Measurements from ENCODE around the gene ST3GAL3. TPM values are rescaled to one million over a fixed set of nuclear protein-coding genes. Genes with fewer than 3 reads are reported as not detected.
A peak's percentile ranks its signal among the peaks of the same experiment; 100 is the strongest.

ST3GAL3 gene
- total RNA-seq, 1 experiment from 2014 or later = 8.6 TPM

DNA sequence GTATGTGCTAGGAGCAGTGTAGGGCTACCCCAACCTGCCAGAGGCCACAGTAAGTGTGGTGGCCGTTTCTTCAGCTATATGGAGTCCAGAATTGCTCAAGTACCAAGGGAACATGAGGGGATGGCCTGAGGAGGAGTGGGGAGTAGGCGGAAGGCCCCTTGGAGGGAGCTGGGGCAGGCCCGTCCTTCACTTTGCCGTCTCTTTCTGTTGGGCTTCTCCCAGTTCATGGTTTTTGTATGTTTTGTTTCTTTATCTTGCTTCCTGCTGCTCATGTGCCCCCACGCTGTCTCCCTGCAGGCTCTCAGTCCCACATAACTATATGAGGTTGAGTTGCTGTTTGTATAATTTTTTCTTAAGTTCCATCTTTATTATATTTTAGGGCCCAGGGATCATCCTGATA, 256.6 kb downstream of the ST3GAL3 start (continued):
- TF ChIP-seq, protein P1, sequence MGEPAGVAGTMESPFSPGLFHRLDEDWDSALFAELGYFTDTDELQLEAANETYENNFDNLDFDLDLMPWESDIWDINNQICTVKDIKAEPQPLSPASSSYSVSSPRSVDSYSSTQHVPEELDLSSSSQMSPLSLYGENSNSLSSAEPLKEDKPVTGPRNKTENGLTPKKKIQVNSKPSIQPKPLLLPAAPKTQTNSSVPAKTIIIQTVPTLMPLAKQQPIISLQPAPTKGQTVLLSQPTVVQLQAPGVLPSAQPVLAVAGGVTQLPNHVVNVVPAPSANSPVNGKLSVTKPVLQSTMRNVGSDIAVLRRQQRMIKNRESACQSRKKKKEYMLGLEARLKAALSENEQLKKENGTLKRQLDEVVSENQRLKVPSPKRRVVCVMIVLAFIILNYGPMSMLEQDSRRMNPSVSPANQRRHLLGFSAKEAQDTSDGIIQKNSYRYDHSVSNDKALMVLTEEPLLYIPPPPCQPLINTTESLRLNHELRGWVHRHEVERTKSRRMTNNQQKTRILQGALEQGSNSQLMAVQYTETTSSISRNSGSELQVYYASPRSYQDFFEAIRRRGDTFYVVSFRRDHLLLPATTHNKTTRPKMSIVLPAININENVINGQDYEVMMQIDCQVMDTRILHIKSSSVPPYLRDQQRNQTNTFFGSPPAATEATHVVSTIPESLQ (CRISPR knock-in tag; IDR thresholded peaks at IDR 0.05) = no peak
- TF ChIP-seq ZNF671 (CRISPR knock-in tag; IDR thresholded peaks at IDR 0.05) = no peak

DNA sequence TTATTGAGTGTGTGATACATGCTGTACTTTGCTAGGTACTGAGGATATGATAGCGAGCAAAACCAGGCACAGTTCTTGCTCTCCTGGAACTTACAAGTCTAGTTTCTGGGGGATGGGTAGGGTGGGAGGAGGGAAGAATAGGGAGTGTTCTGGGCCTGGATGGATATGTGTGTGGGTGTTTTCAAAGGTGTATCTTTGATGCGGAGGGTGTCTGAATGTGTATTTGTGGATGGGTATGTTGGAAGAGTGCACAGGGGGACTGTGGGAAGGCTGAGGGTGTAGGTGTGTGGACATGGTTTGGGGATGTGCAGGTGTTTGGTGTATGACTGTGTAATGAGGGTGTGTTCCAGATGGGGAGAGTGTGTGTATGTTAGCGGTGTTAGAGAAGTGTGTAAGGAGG, 258.0 kb downstream of the ST3GAL3 start:
- Mint-ChIP-seq H3K9me3 (no peaks in the 10 kb centered on the region), H3K4me1 (peaks cover 6% of the 10 kb centered on the region; the same call in 1 of the 2 replicates), H3K27ac (no peak overlapping the region), H3K36me3 (no peaks in the 10 kb centered on the region), H3K27me3 (ENCODE audit: low read depth) (no peaks in the 10 kb centered on the region), H3K4me3 (no peak overlapping the region)
- ATAC-seq (no peak), DNase-seq (ENCODE audit: low spot score) (no peak)
- CTCF ChIA-PET = no interaction called here
- TF ChIP-seq CREM (CRISPR knock-in tag; IDR thresholded peaks at IDR 0.05) = no peak
- TF ChIP-seq TEAD4 (CRISPR knock-in tag; IDR thresholded peaks at IDR 0.05) = no peak
- no peak for TF ChIP-seq ETV6 (CRISPR knock-in tag; IDR thresholded peaks at IDR 0.05)
- TF ChIP-seq, protein P2, sequence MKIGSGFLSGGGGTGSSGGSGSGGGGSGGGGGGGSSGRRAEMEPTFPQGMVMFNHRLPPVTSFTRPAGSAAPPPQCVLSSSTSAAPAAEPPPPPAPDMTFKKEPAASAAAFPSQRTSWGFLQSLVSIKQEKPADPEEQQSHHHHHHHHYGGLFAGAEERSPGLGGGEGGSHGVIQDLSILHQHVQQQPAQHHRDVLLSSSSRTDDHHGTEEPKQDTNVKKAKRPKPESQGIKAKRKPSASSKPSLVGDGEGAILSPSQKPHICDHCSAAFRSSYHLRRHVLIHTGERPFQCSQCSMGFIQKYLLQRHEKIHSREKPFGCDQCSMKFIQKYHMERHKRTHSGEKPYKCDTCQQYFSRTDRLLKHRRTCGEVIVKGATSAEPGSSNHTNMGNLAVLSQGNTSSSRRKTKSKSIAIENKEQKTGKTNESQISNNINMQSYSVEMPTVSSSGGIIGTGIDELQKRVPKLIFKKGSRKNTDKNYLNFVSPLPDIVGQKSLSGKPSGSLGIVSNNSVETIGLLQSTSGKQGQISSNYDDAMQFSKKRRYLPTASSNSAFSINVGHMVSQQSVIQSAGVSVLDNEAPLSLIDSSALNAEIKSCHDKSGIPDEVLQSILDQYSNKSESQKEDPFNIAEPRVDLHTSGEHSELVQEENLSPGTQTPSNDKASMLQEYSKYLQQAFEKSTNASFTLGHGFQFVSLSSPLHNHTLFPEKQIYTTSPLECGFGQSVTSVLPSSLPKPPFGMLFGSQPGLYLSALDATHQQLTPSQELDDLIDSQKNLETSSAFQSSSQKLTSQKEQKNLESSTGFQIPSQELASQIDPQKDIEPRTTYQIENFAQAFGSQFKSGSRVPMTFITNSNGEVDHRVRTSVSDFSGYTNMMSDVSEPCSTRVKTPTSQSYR (CRISPR knock-in tag; IDR thresholded peaks at IDR 0.05) = no peak
- no peak for TF ChIP-seq JAZF1 (CRISPR knock-in tag; IDR thresholded peaks at IDR 0.05)
- no peak for TF ChIP-seq NFATC4 (CRISPR knock-in tag; IDR thresholded peaks at IDR 0.05)
- no peak for TF ChIP-seq NR3C1 (CRISPR knock-in tag; conservative IDR thresholded peaks at IDR 0.05; ENCODE audit: low read depth)
- TF ChIP-seq SP1 (CRISPR knock-in tag; conservative IDR thresholded peaks at IDR 0.05) = no peak
- TF ChIP-seq TCF7 (CRISPR knock-in tag; IDR thresholded peaks at IDR 0.05; ENCODE audit: low read depth) = no peak
- no peak for TF ChIP-seq NFYB (CRISPR knock-in tag; conservative IDR thresholded peaks at IDR 0.05; ENCODE audit: low read depth)
- no peak for TF ChIP-seq SMAD4 (CRISPR knock-in tag; IDR thresholded peaks at IDR 0.05)
- no peak for TF ChIP-seq TEAD1 (CRISPR knock-in tag; IDR thresholded peaks at IDR 0.05)
- TF ChIP-seq ZNF423 (CRISPR knock-in tag; IDR thresholded peaks at IDR 0.05) = no peak
- TF ChIP-seq NR1H2 (CRISPR knock-in tag; IDR thresholded peaks at IDR 0.05) = no peak
- TF ChIP-seq TP53 (CRISPR knock-in tag; IDR thresholded peaks at IDR 0.05) = no peak
- no peak for TF ChIP-seq ESRRA (CRISPR knock-in tag; IDR thresholded peaks at IDR 0.05; ENCODE audit: borderline replicate concordance)
- POLR2A ChIA-PET = no interaction called here

DNA sequence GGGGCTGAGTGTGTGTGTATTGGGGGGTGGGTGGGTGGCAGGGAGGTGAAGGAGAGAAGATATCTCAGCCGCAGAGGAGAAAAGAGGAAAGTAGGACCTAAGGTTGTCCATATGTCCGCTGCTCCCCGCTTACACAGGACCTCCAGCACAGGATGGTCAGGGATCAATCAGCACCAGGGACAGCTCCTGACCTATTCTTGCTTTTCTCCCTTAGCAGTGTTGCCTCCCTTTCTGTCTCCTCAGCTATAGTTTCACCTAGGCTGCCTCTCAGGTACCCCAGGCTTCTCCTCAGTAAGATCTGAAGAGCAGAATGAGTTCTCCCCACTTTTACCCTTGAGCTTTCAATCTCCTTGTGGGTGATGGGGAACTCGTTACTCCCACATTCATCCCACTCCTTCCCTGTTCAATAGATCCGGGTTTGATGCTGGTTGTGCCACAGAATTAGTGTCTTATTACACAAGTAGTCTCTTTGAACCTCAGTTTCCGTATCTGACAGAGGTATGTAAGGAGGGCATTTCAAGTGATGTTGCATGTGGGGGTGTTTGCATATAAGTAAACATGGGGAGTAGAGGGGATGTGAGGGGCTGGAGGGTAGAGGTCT, 261.1 kb downstream of the ST3GAL3 start:
- Mint-ChIP-seq H3K27ac (no peak overlapping the region), H3K4me3 (0 out of 2 replicates have a peak overlapping the region, but pooled peaks have one; percentile 3), H3K36me3 (peaks cover 13% of the 10 kb centered on the region; the same call in 1 of the 2 replicates), H3K9me3 (no peaks in the 10 kb centered on the region), H3K4me1 (peaks cover 14% of the 10 kb centered on the region), H3K27me3 (ENCODE audit: low read depth) (no peaks in the 10 kb centered on the region)
- no peak for ATAC-seq
- peak; percentile 75 for DNase-seq (ENCODE audit: low spot score)
- ChIA-PET CTCF (interaction anchor here (0.9 to 1.8 kb wide), 5 partner anchors 21 to 79 kb away, joined by 3 to 6 read pairs (median 4); partner anchors contain the start of gene IPO13), POLR2A (interaction anchor here (1.0 to 1.1 kb wide), 2 partner anchors 15 to 18 kb away, joined by 3 read pairs; no protein-coding TSS in a partner anchor)
- TF ChIP-seq, protein P3, sequence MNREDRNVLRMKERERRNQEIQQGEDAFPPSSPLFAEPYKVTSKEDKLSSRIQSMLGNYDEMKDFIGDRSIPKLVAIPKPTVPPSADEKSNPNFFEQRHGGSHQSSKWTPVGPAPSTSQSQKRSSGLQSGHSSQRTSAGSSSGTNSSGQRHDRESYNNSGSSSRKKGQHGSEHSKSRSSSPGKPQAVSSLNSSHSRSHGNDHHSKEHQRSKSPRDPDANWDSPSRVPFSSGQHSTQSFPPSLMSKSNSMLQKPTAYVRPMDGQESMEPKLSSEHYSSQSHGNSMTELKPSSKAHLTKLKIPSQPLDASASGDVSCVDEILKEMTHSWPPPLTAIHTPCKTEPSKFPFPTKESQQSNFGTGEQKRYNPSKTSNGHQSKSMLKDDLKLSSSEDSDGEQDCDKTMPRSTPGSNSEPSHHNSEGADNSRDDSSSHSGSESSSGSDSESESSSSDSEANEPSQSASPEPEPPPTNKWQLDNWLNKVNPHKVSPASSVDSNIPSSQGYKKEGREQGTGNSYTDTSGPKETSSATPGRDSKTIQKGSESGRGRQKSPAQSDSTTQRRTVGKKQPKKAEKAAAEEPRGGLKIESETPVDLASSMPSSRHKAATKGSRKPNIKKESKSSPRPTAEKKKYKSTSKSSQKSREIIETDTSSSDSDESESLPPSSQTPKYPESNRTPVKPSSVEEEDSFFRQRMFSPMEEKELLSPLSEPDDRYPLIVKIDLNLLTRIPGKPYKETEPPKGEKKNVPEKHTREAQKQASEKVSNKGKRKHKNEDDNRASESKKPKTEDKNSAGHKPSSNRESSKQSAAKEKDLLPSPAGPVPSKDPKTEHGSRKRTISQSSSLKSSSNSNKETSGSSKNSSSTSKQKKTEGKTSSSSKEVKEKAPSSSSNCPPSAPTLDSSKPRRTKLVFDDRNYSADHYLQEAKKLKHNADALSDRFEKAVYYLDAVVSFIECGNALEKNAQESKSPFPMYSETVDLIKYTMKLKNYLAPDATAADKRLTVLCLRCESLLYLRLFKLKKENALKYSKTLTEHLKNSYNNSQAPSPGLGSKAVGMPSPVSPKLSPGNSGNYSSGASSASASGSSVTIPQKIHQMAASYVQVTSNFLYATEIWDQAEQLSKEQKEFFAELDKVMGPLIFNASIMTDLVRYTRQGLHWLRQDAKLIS (CRISPR knock-in tag; IDR thresholded peaks at IDR 0.05; ENCODE audit: borderline replicate concordance) = no peak
- TF ChIP-seq, protein P4, sequence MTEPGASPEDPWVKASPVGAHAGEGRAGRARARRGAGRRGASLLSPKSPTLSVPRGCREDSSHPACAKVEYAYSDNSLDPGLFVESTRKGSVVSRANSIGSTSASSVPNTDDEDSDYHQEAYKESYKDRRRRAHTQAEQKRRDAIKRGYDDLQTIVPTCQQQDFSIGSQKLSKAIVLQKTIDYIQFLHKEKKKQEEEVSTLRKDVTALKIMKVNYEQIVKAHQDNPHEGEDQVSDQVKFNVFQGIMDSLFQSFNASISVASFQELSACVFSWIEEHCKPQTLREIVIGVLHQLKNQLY (CRISPR knock-in tag; IDR thresholded peaks at IDR 0.05) = no peak
- TF ChIP-seq, protein P5, sequence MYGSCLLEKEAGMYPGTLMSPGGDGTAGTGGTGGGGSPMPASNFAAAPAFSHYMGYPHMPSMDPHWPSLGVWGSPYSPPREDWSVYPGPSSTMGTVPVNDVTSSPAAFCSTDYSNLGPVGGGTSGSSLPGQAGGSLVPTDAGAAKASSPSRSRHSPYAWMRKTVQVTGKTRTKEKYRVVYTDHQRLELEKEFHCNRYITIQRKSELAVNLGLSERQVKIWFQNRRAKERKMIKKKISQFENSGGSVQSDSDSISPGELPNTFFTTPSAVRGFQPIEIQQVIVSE (CRISPR knock-in tag; IDR thresholded peaks at IDR 0.05; ENCODE audit: borderline replicate concordance) = no peak
- no peak for TF ChIP-seq NR2C2 (CRISPR knock-in tag; IDR thresholded peaks at IDR 0.05)
- TF ChIP-seq TEAD1 (CRISPR knock-in tag; IDR thresholded peaks at IDR 0.05) = peak; percentile 66; the same call in 1 of the 2 replicates
- no peak for TF ChIP-seq ZNF317 (CRISPR knock-in tag; IDR thresholded peaks at IDR 0.05; ENCODE audit: borderline replicate concordance, low read depth)
- no peak for TF ChIP-seq SOX15 (CRISPR knock-in tag; IDR thresholded peaks at IDR 0.05)
- no peak for TF ChIP-seq TCF7 (CRISPR knock-in tag; IDR thresholded peaks at IDR 0.05; ENCODE audit: low read depth)
- TF ChIP-seq MXD4 (CRISPR knock-in tag; IDR thresholded peaks at IDR 0.05; ENCODE audit: borderline replicate concordance) = no peak

Measured in WTC11 (cell line).